ENCODE data around the gene OVCA2.

DNA sequence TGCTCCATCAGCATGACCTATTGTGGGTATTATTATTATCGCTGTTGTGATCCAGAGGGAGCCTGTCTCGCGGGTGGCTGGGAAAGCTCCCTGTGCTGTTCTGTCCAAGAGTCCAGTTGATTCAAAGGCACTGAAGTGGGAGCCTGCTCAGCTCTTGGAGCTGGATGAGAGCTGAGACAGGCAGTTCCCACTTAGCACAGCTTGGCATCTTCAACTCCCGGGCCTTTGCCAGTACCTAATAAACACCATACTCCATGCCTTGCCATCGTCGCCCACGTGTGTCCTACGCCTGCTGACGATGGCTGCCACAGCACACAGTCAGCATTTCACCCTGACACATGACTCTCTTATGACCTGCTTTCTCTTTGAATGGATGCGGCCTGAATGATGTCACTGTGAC, 49.3 kb upstream of the OVCA2 start:
- TF ChIP-seq, protein P1, sequence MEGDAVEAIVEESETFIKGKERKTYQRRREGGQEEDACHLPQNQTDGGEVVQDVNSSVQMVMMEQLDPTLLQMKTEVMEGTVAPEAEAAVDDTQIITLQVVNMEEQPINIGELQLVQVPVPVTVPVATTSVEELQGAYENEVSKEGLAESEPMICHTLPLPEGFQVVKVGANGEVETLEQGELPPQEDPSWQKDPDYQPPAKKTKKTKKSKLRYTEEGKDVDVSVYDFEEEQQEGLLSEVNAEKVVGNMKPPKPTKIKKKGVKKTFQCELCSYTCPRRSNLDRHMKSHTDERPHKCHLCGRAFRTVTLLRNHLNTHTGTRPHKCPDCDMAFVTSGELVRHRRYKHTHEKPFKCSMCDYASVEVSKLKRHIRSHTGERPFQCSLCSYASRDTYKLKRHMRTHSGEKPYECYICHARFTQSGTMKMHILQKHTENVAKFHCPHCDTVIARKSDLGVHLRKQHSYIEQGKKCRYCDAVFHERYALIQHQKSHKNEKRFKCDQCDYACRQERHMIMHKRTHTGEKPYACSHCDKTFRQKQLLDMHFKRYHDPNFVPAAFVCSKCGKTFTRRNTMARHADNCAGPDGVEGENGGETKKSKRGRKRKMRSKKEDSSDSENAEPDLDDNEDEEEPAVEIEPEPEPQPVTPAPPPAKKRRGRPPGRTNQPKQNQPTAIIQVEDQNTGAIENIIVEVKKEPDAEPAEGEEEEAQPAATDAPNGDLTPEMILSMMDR (IDR thresholded peaks at IDR 0.05) = no peak
- TF ChIP-seq POLR2AphosphoS5 (IDR thresholded peaks at IDR 0.05) = no peak
- TF ChIP-seq POLR2A (IDR thresholded peaks at IDR 0.05) = no peak

Measured in upper lobe of left lung (tissue), 4 donors.